GM18498 (cell line): ENCODE data around the gene DLGAP4.

Source experiments
- ATAC-seq: cut with Tn5 transposase; IDR thresholded peaks from one replicate; pipeline ENCODE4 v1.9.1; 2021; ENCODE audit warnings: mild to moderate bottlenecking, moderate library complexity; ENCODE audit not compliant: unreplicated experiment

DLGAP4 gene

GRCh38 chr20:36399147-36399968, 93.2 kb downstream of the DLGAP4 start:
- ATAC-seq: no peak

- no peak for ATAC-seq
Measured at GRCh38 chr20:36399969-36400545, 93.9 kb downstream of the DLGAP4 start.

GRCh38 chr20:36400909-36401735, 95.0 kb downstream of the DLGAP4 start:
- ATAC-seq: no peak

- ATAC-seq: no peak
Measured at GRCh38 chr20:36402708-36403107, 96.6 kb downstream of the DLGAP4 start.

- ATAC-seq: no peak
Measured at GRCh38 chr20:36404435-36404978, 98.4 kb downstream of the DLGAP4 start.

- ATAC-seq: no peak
Measured at GRCh38 chr20:36405255-36405654, 99.1 kb downstream of the DLGAP4 start.

GRCh38 chr20:36407199-36407733, 101.1 kb downstream of the DLGAP4 start:
- no peak for ATAC-seq

GRCh38 chr20:36408219-36408618, 102.1 kb downstream of the DLGAP4 start:
- ATAC-seq: no peak

- no peak for ATAC-seq
Measured at GRCh38 chr20:36411861-36412454, 105.8 kb downstream of the DLGAP4 start.

- ATAC-seq: no peak
Measured at GRCh38 chr20:36415475-36416002, 109.4 kb downstream of the DLGAP4 start.

GRCh38 chr20:36418711-36419110, 112.6 kb downstream of the DLGAP4 start:
- no peak for ATAC-seq

- ATAC-seq: no peak
Measured at GRCh38 chr20:36421641-36422040, 115.5 kb downstream of the DLGAP4 start.

- no peak for ATAC-seq
Measured at GRCh38 chr20:36424314-36424713, 118.2 kb downstream of the DLGAP4 start.

GRCh38 chr20:36425166-36425565, 119.0 kb downstream of the DLGAP4 start:
- ATAC-seq: no peak

GRCh38 chr20:36431604-36432003, 125.5 kb downstream of the DLGAP4 start:
- no peak for ATAC-seq

GRCh38 chr20:36432096-36432495, 126.0 kb downstream of the DLGAP4 start:
- no peak for ATAC-seq

GRCh38 chr20:36434383-36434782, 128.2 kb downstream of the DLGAP4 start:
- ATAC-seq: no peak

GRCh38 chr20:36435124-36435523, 129.0 kb downstream of the DLGAP4 start:
- no peak for ATAC-seq

- no peak for ATAC-seq
Measured at GRCh38 chr20:36435592-36436541, 129.7 kb downstream of the DLGAP4 start.
